Measurements from ENCODE around the gene UBXN10.

Gene UBXN10

DNA sequence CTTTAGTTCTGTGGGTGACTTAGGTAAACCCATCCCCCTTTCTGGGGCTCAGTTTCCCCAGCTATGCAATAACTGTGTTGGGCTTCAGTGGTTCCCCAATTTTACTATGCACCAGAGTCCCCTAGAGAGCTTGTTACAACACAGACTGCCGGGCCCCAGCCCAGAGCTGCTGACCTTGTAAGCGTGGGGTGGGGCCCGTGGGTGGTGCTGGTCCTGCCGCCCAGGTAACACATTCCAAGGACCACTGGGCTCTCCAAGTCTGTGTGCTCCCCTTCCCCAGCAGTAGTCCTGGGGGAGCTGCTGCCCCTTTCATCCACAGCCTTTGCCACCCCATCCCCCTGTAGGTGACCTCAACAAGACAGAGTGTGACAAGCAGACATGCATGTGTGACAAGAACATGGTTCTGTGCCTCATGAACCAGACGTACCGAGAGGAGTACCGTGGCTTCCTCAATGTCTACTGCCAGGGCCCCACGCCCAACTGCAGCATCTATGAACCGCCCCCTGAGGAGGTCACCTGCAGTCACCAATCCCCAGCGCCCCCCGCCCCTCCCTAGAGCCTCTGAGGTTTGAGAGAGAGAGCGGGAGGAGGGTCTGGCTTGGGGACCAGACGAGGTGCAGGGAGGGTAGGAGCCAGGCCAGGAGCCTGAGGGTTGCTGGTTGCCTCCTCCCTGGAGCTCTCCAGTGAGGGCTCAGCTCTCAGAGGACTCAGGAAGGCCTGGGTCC is 37.9 kb upstream of the UBXN10 start:
- TF ChIP-seq, protein P1, sequence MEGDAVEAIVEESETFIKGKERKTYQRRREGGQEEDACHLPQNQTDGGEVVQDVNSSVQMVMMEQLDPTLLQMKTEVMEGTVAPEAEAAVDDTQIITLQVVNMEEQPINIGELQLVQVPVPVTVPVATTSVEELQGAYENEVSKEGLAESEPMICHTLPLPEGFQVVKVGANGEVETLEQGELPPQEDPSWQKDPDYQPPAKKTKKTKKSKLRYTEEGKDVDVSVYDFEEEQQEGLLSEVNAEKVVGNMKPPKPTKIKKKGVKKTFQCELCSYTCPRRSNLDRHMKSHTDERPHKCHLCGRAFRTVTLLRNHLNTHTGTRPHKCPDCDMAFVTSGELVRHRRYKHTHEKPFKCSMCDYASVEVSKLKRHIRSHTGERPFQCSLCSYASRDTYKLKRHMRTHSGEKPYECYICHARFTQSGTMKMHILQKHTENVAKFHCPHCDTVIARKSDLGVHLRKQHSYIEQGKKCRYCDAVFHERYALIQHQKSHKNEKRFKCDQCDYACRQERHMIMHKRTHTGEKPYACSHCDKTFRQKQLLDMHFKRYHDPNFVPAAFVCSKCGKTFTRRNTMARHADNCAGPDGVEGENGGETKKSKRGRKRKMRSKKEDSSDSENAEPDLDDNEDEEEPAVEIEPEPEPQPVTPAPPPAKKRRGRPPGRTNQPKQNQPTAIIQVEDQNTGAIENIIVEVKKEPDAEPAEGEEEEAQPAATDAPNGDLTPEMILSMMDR (IDR thresholded peaks at IDR 0.05; ENCODE audit: insufficient read depth, low read depth, low read length, missing control alignments): no peak
- DNase-seq (ENCODE audit: low read depth): no peak
- no peak overlapping the region for H3K4me3 ChIP-seq (ENCODE audit: low read depth, low read length)

DNA sequence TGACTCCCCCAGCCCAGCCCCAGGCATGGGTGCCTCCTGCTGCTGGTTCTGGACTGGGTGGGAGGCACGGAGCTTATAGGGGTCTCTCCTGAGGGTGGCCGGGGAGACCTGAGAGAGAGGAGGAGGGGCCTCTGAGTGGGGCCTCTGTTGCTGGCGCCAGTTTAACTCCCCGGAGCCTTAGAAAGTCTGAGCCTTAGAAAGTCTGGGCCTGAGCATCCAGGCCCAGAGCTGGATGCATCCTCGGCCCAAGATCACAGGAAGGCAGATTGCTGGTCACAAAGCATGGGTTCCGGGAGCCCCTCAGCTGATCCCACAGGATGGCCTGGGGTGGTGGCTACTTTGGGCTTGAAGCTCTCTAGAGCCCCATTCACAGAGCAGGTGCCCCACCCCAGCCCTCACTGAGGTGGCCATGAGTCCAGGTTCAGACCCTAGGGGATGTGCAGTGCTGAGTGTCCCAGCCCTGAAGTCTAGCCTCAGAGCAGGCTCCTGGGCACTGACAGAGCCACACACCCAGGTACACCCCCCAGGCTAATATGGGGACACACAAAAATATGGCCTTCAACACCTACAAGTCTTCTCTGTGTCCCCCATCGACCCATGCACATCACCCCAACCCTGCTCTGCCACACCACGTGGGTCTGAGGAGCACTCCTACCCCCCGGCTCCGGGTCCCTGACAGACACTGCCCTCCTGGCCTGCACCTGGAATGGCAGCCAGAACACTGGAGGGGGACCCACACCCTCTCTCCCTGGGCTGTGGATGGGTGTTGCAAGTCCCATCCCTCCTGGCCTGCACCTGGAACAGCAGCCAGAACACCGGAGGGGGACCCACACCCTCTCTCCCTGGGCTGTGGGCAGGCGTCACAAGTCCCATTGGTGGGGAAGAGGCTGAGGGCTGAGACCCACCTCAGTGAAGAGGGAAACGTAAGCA is 37.1 kb upstream of the UBXN10 start:
- DNase-seq (ENCODE audit: low read depth): no peak
- H3K4me3 ChIP-seq (ENCODE audit: low read depth, low read length): no peak overlapping the region
- TF ChIP-seq, protein P1 (IDR thresholded peaks at IDR 0.05; ENCODE audit: insufficient read depth, low read depth, low read length, missing control alignments): no peak

DNA sequence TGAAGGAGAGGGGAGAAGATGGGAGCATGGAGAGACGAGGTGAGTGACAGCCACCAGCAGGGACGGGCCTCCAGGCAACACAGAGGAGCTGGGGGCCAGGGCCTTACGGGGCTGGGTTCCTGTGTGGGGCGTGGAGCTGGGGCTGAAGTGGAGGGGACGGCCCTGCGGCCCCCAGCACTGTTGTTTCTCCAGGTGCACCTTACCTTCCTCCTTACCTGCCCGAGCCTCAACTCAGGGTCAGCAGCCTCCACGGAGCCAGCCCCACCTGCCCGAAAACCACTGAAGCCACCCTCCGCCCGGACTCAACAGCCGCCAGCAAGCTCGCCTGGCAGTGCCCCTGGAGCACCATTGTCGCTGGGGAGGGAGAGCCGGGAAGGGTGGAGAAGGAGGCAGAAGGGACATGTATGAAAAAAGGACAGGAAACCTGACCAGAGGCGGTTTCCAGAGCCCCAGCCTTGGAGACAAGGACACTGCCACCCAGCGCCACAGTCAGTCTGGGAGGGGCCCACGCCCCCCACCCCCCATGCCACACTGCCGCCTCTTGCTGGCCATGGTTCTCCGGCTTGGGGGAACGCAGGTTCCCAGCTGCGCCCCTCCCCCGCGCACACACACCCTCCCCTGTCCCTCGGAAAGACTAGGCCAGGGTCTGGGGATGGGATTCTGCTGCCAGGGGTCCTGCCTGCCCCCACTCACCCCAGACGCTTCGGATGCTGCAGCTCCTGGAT is 36.1 kb upstream of the UBXN10 start:
- H3K4me3 ChIP-seq (ENCODE audit: low read depth, low read length): no peak overlapping the region
- no peak for DNase-seq (ENCODE audit: low read depth)
- TF ChIP-seq, protein P1 (IDR thresholded peaks at IDR 0.05; ENCODE audit: insufficient read depth, low read depth, low read length, missing control alignments): no peak

DNA sequence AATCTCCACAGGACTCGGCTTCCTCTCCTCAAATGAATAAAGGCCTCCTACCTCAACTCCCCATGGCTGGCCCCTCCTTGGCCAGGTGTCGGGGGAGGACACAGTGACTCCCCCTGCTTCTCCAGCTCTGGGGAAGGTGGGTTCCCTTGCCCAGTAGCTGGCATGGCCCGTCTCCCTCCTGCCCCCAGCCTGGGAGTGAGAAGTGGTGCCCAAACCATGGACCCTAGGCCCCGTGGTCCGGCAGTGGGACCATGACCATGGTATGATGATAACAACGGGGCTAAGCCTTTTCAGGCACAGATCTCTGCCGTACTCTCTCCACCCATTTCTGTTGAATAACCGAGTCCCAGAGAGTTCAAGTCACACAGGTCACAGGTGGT is 35.6 kb upstream of the UBXN10 start:
- H3K4me3 ChIP-seq (ENCODE audit: low read depth, low read length): no peak overlapping the region
- TF ChIP-seq, protein P1 (IDR thresholded peaks at IDR 0.05; ENCODE audit: insufficient read depth, low read depth, low read length, missing control alignments): no peak
- DNase-seq (ENCODE audit: low read depth): no peak

DNA sequence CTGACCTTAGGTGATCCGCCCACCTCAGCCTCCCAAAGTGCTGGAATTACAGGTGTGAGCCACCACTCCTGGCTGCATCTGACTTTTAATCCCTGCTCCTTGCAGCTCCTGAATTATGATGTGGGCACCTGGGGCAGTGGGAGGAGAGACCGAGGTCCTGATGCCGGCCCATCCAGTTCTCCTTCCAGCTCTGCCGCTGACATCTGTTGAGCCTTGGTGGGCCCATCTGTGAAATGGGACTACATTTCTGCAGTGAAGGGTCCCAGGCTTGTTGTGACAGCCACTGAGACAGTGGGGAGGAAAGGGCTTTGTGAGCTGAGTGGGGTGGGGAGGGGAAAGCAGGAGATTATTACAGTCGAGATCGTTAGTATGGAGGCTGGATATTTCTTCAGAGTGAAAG is 34.9 kb upstream of the UBXN10 start:
- TF ChIP-seq, protein P1 (IDR thresholded peaks at IDR 0.05; ENCODE audit: insufficient read depth, low read depth, low read length, missing control alignments): no peak
- DNase-seq (ENCODE audit: low read depth): no peak
- H3K4me3 ChIP-seq (ENCODE audit: low read depth, low read length): no peak overlapping the region

DNA sequence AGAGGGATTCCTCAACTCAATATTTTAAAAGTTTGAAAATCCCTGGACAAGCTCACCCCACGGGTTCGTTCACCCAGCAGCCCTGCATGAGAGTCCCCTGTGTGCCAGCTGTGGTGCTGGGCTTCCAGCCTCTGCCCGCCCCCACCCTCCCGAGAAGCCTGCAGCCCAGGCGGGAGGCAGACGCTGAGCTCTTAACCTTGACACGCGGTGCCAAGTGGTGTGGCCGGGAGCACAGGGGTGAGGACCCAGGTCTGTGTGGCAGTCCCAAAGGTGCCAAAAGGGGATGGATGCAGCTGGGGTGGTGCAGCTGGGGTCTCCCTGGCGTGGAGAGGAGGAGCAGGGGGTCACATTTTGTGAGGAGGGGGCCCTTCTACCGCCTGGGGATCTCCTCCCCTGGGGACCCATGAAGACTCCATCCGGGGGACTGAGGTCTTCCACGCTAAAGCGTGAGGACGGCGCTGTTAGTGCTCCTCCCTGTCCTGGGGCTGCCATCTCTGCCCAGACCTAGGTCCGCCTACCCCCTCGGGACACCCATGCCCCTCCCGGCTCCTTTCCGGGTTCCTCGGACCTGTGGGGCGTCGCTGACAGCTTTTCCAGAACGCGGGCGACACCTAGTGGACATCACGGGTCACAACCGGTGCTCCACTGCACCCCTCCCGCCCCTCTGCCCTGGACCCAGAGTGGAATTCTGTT is 33.8 kb upstream of the UBXN10 start:
- peak; percentile 86 for DNase-seq (ENCODE audit: low read depth)
- TF ChIP-seq, protein P1 (IDR thresholded peaks at IDR 0.05; ENCODE audit: insufficient read depth, low read depth, low read length, missing control alignments): peak; percentile 81
- peak overlapping the region; percentile 33 for H3K4me3 ChIP-seq (ENCODE audit: low read depth, low read length)
